Prostate gland (tissue), 2 donors: ENCODE data around the gene LMBRD1.

Source experiments
- CTCF ChIP-seq, 4 experiments: fragments of 200-600 bp in 2 of 4; fragments of 450-650 bp in 2 of 4; sonication (generic) in 2 of 4; IDR thresholded peaks; 1 replicate in 3 of 4; 2 replicates in 1 of 4; pipeline ENCODE4 v1.5.1; 2016 to 2019; ENCODE audit warnings: antibody characterized with exemption in 4 of 4, mild to moderate bottlenecking in 2 of 4, moderate library complexity in 2 of 4
- POLR2A ChIP-seq: fragments of 450-650 bp; IDR thresholded peaks from one replicate; pipeline ENCODE4 v1.6.1; 2016; ENCODE audit warnings: antibody characterized with exemption, mild to moderate bottlenecking

- TF ChIP-seq POLR2A (no peak), CTCF (IDR thresholded peaks at IDR 0.05) (no peak)
These were observed 64.2 kb downstream of the LMBRD1 start for GRCh38 chr6:69732640-69733039.
